Adipocyte (in vitro differentiated cells): ENCODE measurements around the gene TASL.
"Not testable (repeated sequence)": the region's sequence is repeated elsewhere in the genome, so short reads cannot be mapped to it uniquely, and the experiment has no call there.

ENCODE experiments used
- DNase-seq: peaks from one replicate; pipeline ENCODE4 v3.0.0-alpha.2; 2015; ENCODE audit warnings: low read depth
- H3K27me3 ChIP-seq: replicated peaks from 2 replicates; pipeline ENCODE4 v1.7.0; 2013; ENCODE audit warnings: mild to moderate bottlenecking, low read length, moderate library complexity; ENCODE audit not compliant: control insufficient read depth, insufficient read depth
- H3K36me3 ChIP-seq: 2 replicates; pipeline ENCODE4 v1.7.0; 2013; ENCODE audit warnings: low read length, mild to moderate bottlenecking, moderate library complexity; ENCODE audit not compliant: control insufficient read depth, insufficient read depth, severe bottlenecking
- H3K4me1 ChIP-seq: 2 replicates; pipeline ENCODE4 v1.7.0; 2013; ENCODE audit warnings: mild to moderate bottlenecking, low read length, moderate library complexity; ENCODE audit not compliant: control insufficient read depth, insufficient read depth
- H3K4me3 ChIP-seq: 2 replicates; pipeline ENCODE4 v1.7.0; 2013; ENCODE audit warnings: mild to moderate bottlenecking, low read length, moderate library complexity
- H3K9ac ChIP-seq: 2 replicates; pipeline ENCODE4 v1.7.0; 2013; ENCODE audit warnings: mild to moderate bottlenecking, low read length, moderate library complexity
- H3K9me3 ChIP-seq: 2 replicates; pipeline ENCODE4 v1.7.0; 2013; ENCODE audit warnings: mild to moderate bottlenecking, low read length, moderate library complexity; ENCODE audit not compliant: control insufficient read depth

TASL gene

DNA sequence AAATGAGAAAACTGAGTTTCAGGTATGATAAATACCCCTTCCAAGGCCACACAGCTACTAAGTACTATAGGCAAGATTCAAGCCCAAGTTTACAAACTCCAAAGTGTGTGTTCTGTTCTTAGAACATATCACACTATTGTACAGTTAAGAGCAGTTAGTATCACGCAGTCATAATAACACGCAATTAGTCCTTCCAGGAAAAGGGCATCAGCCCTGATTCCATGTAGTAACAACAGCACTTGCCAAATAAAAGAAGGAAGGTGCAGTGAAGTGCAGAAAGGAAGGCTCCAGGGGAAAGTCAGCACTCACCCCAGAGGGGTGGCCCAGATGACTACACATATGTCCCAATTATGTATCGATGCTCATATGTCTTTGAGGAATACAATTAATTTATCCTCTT lies 4.4 kb downstream of the TASL start:
- H3K36me3 ChIP-seq, result no peaks in the 10 kb centered on the region
- no peak for DNase-seq
- H3K9me3 ChIP-seq, result no peaks in the 10 kb centered on the region

DNA sequence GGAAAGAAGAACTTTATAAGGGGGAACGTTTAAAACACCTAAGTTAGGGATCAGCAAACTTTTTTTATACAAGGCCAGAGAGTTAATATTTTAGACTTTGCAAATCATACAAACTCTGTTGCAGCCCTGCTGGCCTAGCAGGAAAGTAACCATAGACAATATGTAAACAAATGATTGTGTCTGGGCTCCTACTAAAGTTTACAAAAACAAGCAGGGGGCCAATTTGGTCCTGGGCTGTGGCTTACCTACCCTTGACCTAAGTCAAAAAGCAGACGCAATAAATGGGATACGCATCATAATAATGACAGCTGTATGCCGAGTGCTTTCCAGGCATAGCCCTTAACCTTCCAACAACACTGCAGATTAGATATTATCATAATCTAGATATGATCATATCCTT lies 4.9 kb downstream of the TASL start:
- H3K9ac ChIP-seq, result no peak overlapping the region
- no peak for DNase-seq
- H3K36me3 ChIP-seq, result no peaks in the 10 kb centered on the region
- H3K27me3 ChIP-seq, result peaks cover 12% of the 10 kb centered on the region
- no peaks in the 10 kb centered on the region for H3K9me3 ChIP-seq
- H3K4me1 ChIP-seq, result no peaks in the 10 kb centered on the region
- H3K4me3 ChIP-seq, result no peak overlapping the region

More for the DNA sequence above, 4.4 kb downstream of the TASL start:
- peaks cover 12% of the 10 kb centered on the region for H3K27me3 ChIP-seq
- no peak overlapping the region for H3K9ac ChIP-seq
- H3K4me3 ChIP-seq, result no peak overlapping the region
- H3K4me1 ChIP-seq, result no peaks in the 10 kb centered on the region

- H3K9ac ChIP-seq, result no peak overlapping the region
- no peaks in the 10 kb centered on the region for H3K9me3 ChIP-seq
- no peaks in the 10 kb centered on the region for H3K4me1 ChIP-seq
- H3K4me3 ChIP-seq, result no peak overlapping the region
- DNase-seq, result no peak
- H3K36me3 ChIP-seq, result no peaks in the 10 kb centered on the region
- H3K27me3 ChIP-seq, result peaks cover 8% of the 10 kb centered on the region
Observed at GRCh38 chrX:30572004-30572403, 5.6 kb downstream of the TASL start.

DNA sequence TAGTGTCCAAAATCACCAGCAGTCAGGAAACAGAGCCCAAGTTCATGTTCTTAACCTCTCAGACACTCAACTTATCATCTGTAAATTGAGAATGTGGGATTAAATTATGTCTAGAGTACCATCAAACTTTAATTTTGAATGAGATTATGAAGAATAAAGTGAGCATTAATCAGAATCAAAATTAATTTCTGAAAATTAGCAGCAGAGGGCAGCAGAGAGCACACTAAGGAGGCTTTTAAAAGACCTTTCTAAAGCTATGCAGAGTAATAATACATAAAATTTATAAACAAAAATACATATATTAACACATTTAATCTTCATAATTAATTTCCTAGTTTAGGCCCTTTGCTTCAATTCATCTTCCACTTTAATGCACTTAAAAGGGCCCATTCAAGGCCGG lies 7.1 kb downstream of the TASL start:
- Histone ChIP-seq H3K27me3 (peaks cover 6% of the 10 kb centered on the region), H3K4me3 (no peak overlapping the region), H3K4me1 (no peaks in the 10 kb centered on the region), H3K36me3 (no peaks in the 10 kb centered on the region), H3K9ac (no peak overlapping the region), H3K9me3 (no peaks in the 10 kb centered on the region)
- DNase-seq, result peak; percentile 64

GRCh38 chrX:30568136-30568535 lies 9.4 kb downstream of the TASL start:
- H3K27me3 ChIP-seq, result peaks cover 9% of the 10 kb centered on the region
- no peak overlapping the region for H3K4me3 ChIP-seq
- no peaks in the 10 kb centered on the region for H3K36me3 ChIP-seq
- no peaks in the 10 kb centered on the region for H3K4me1 ChIP-seq
- peak; percentile 15 for DNase-seq
- H3K9me3 ChIP-seq, result no peaks in the 10 kb centered on the region
- H3K9ac ChIP-seq, result no peak overlapping the region

GRCh38 chrX:30563070-30563469 lies 14.5 kb downstream of the TASL start:
- H3K9me3 ChIP-seq, H3K4me1 ChIP-seq, DNase-seq, H3K36me3 ChIP-seq, H3K4me3 ChIP-seq, H3K9ac ChIP-seq: not testable (repeated sequence)
- H3K27me3 ChIP-seq, result peaks cover 11% of the 10 kb centered on the region

DNA sequence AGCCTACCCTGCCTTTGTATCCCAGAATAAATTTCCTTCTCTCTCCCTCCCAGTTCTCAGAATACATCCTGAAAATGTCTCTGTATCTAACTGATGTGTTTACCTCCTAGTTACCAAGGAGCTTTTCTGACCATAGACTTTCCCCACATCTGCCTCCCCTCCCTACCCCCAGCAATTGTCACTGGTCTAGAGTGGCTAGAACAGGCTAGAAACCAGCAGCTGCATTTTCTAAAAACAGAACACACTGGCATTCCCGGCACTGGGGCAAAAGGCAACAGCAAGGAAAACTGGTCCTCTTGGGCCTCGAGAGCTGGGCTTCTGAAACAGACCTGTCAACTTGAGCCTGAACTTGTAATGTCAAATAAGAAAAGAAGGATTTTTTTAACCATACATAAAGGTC lies 16.4 kb downstream of the TASL start:
- Histone ChIP-seq H3K4me1 (peaks cover 7% of the 10 kb centered on the region), H3K9ac (no peak overlapping the region), H3K36me3 (no peaks in the 10 kb centered on the region), H3K9me3 (no peaks in the 10 kb centered on the region), H3K27me3 (peaks cover 12% of the 10 kb centered on the region), H3K4me3 (no peak overlapping the region)
- DNase-seq, result no peak

DNA sequence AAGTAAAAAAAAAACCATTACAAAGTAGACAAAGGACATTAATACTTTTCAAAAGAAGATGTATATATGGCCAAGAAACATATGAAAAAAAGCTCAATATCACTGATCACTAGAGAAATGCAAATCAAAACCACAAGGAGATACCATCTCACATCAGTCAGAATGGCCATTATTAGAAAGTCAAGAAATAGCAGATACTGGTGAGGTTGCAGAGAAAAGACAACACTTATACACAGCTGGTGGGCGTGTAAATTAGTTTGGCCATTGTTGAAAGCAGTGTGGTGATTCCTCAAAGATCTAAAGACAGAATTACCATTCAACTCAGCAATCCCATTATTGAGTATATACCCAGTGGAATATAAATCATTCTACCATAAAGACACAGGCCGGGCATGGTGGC lies 39.3 kb downstream of the TASL start:
- Histone ChIP-seq H3K4me3 (no peak overlapping the region), H3K9me3 (no peaks in the 10 kb centered on the region), H3K27me3 (peaks cover 3% of the 10 kb centered on the region), H3K9ac (no peak overlapping the region), H3K4me1 (peaks cover 6% of the 10 kb centered on the region), H3K36me3 (no peaks in the 10 kb centered on the region)
- no peak for DNase-seq

DNA sequence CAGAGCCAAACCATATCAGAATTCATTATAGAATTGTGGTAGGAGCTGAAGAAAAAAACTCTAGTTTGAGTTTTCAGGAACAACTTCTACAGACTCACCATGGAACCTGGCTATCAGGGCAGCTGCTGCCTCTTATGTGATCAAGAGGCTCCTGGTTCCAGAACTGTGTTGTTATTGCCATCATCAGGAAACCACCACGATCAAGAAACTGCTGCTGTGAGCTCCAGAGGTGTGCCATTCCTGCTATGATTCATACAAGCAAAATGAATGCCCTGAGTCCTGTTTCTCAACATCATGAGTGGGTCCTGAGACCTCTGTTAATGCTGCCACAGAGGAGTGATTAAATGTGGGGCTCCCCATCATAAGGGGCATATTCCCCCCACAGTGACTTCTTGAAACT lies 43.7 kb downstream of the TASL start:
- Histone ChIP-seq H3K9ac (peak overlapping the region; percentile 10), H3K36me3 (no peaks in the 10 kb centered on the region), H3K4me1 (peaks cover 17% of the 10 kb centered on the region), H3K9me3 (no peaks in the 10 kb centered on the region), H3K27me3 (no peaks in the 10 kb centered on the region), H3K4me3 (peak overlapping the region; percentile 24)
- DNase-seq, result no peak

- Histone ChIP-seq H3K9ac (peak overlapping the region; percentile 10), H3K4me1 (peaks cover 17% of the 10 kb centered on the region), H3K9me3 (no peaks in the 10 kb centered on the region)
Observed at GRCh38 chrX:30533266-30533665, 44.3 kb downstream of the TASL start.

DNA sequence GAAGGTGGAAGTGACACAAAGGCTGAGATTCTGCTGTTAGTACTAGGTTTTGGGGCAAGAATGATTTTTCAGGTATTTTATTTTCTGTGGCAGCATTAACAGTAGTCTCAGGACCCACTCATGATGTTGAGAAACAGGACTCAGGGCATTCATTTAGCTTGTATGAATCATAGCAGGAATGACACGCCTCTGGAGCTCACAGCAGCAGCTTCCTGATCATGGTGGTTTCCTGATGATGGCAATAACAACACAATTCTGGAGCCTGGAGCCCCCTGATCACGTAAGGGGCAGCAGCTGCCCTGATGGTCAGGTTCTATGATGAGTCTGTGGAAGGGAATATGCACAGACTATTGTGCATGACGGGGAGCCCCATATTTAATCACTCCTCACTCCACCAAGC lies 47.0 kb downstream of the TASL start:
- peak; percentile 34 for DNase-seq
- H3K36me3 ChIP-seq, result no peaks in the 10 kb centered on the region
- peaks cover 17% of the 10 kb centered on the region for H3K4me1 ChIP-seq
- H3K9me3 ChIP-seq, result peaks cover 4% of the 10 kb centered on the region
- no peak overlapping the region for H3K9ac ChIP-seq
- H3K4me3 ChIP-seq, result no peak overlapping the region
- H3K27me3 ChIP-seq, result no peaks in the 10 kb centered on the region

More at GRCh38 chrX:30533266-30533665, 44.3 kb downstream of the TASL start:
- Histone ChIP-seq H3K36me3 (no peaks in the 10 kb centered on the region), H3K27me3 (no peaks in the 10 kb centered on the region), H3K4me3 (no peak overlapping the region)
- DNase-seq, result peak; percentile 44

DNA sequence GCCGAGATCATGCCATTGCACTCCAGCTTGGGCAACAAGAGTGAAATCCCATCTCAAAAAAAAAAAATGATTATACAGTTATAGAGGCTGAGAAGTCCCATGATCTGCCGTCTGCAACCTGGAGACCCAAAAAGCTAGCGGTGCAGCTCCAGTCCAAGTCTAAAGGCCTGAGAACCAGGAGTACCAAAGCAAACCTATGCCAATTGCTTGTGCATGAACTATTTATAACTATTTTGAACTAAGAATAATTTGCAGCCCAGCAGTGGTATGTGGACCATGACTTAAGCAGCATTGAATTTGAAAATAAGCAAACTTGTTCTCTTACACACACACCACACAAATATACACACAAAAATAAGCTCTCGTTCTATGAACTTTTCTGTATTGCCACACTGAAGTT lies 51.8 kb downstream of the TASL start:
- peaks cover 4% of the 10 kb centered on the region for H3K9me3 ChIP-seq
- H3K4me3 ChIP-seq, result no peak overlapping the region
- peaks cover 20% of the 10 kb centered on the region for H3K4me1 ChIP-seq
- H3K27me3 ChIP-seq, result no peaks in the 10 kb centered on the region
- no peaks in the 10 kb centered on the region for H3K36me3 ChIP-seq
- no peak overlapping the region for H3K9ac ChIP-seq
- peak; percentile 7 for DNase-seq
